Right atrium auricular region (tissue), 2 donors: Measurements from ENCODE around the gene HOXB5. TPM values are rescaled to one million over a fixed set of nuclear protein-coding genes. Genes with fewer than 3 reads are reported as not detected.

Experiments used
- DNase-seq: peaks from one replicate; pipeline ENCODE4 v3.0.0-alpha.2; 2019; ENCODE audit warnings: low spot score
- H3K27ac ChIP-seq, 2 donors: fragments of 200-600 bp; sonication (generic); 1 replicate in 1 of 2; 2 replicates in 1 of 2; pipeline ENCODE4 v1.5.1; 2016 to 2019
- H3K27me3 ChIP-seq, 2 donors: fragments of 200-600 bp; sonication (generic); one replicate each; pipeline versions ENCODE4 v1.5.1 to v1.6.0; 2017 to 2019
- H3K36me3 ChIP-seq: fragments of 200-600 bp; sonication (generic); one replicate; pipeline ENCODE4 v1.5.1; 2016
- H3K4me1 ChIP-seq, 2 donors: fragments of 200-600 bp; sonication (generic); one replicate each; pipeline versions ENCODE4 v1.5.1 to v1.6.0; 2017 to 2019
- H3K4me3 ChIP-seq, 2 donors: fragments of 200-600 bp; sonication (generic); 1 replicate in 1 of 2; 2 replicates in 1 of 2; pipeline ENCODE4 v1.5.1; 2017 to 2019; ENCODE audit warnings: mild to moderate bottlenecking in 1 of 2, moderate library complexity in 1 of 2
- H3K9me3 ChIP-seq, 2 donors: fragments of 200-600 bp; sonication (generic); one replicate each; pipeline ENCODE4 v1.5.1; 2019
- total RNA-seq, 2 donors: library from RNA; depleted of rRNA; stranded (reverse); fragments of >200 nt; gene quantifications; one replicate each; pipeline ENCODE4 v1.1.0, GENCODE V29; 2016
- TF ChIP-seq, protein P1 (sequence below), 2 donors: fragments of 200-600 bp; sonication (generic); IDR thresholded peaks; one replicate each; pipeline ENCODE4 v1.5.1; 2019; ENCODE audit warnings: antibody characterized with exemption in 2 of 2

The HOXB5 gene
- total RNA-seq, 2 donors from 2014 or later = not detected

DNA sequence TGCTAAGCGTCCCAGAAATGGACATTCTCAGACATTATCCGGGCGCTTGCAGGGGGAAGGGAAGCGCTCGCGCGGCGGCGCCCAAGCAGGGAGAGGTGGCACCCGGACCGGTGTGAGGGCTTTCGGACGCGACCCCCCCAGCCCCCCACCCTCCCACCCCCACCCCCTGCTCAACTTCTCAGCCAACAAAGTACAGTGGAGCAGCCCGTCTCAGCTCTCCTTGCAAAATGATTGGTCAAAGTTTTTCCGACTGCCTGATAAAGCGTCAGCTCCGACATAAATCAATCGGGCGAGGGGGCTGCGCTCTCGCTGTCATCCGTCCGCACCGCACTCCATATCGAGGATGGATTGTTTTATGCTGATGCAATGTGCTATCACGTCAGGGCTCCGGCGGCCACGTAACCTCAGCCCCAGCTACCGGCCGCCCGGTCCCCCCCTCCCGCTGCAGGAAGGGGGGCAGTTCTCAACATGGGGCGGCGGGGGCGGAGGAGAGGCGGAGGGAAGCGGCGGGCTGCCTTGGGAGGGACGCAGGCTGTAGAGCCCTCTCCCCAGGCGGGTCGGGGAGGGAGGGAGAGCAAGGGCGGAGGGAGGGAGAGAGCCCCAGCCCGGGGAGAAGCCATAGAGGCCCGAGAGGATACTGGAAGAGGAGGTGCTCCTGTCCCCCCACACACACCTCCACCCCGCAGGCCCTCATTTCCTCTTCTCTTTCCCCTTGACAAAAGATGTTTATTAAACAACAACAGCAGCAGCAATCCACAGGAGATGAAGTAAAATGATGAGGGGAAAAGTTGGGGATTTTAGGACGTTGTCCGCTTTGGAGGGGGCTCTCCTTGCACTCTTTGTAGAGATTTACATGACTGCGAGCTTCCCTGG is 32.9 kb upstream of the HOXB5 start, which contains the start of gene HOXB9:
TSS of gene HOXB9 (minus strand) at position 114 of the 873 bp plus-strand sequence. CDS start at position 25, 89 bp downstream.
- H3K27me3 ChIP-seq = peaks cover 46 to 88% of the 10 kb centered on the region in 2 donors
- DNase-seq = no peak
- no peaks in the 10 kb centered on the region for H3K36me3 ChIP-seq
- no peaks in the 10 kb centered on the region for H3K9me3 ChIP-seq
- H3K4me3 ChIP-seq = peak within 1 kb of the TSS; percentile 8 to 40
- H3K27ac ChIP-seq = no peak within 1 kb of the TSS
- TF ChIP-seq, protein P1, sequence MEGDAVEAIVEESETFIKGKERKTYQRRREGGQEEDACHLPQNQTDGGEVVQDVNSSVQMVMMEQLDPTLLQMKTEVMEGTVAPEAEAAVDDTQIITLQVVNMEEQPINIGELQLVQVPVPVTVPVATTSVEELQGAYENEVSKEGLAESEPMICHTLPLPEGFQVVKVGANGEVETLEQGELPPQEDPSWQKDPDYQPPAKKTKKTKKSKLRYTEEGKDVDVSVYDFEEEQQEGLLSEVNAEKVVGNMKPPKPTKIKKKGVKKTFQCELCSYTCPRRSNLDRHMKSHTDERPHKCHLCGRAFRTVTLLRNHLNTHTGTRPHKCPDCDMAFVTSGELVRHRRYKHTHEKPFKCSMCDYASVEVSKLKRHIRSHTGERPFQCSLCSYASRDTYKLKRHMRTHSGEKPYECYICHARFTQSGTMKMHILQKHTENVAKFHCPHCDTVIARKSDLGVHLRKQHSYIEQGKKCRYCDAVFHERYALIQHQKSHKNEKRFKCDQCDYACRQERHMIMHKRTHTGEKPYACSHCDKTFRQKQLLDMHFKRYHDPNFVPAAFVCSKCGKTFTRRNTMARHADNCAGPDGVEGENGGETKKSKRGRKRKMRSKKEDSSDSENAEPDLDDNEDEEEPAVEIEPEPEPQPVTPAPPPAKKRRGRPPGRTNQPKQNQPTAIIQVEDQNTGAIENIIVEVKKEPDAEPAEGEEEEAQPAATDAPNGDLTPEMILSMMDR (IDR thresholded peaks at IDR 0.05) = no peak
- H3K4me1 ChIP-seq = peaks cover 0 to 27% of the 10 kb centered on the region in 2 donors

DNA sequence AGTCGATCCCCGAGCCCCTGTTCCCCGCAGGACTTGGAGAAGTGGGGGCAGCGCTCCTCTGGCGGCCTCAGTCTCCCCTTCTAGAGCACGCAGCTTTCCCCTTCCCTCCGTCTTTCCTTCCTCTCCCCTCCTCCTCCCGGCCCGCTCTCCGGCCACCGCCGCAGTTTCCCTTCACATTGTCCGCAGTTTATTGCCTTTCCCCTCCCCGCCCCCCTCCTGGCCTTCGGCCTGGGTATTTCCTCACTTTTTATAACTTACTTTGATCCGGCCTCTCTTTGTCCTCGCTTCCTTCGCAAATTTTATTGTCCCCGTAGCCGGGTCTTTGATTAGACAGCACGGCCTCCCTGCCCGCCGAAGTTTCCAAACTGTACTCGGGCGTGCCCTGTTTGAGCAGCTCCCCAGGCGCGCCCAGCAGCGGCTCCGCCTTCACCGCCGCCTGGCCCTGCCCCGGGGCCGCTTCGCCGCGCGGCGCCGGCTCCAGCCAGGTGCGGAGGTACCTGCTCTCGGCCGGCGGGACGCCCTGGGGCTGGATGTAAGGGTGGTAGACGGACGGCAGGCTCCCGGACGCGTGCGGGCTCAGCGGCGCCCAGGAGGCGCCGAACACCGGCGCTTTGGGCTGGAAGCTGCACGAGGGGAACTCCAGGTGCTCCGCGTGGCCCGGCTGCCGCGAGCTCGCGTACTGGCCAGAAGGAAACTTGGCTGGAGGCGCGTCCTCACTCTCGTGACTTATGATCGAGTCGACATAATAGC is 32.1 kb upstream of the HOXB5 start:
- no peak for DNase-seq
- TF ChIP-seq, protein P1 (IDR thresholded peaks at IDR 0.05) = no peak
- peaks cover 49 to 87% of the 10 kb centered on the region in 2 donors for H3K27me3 ChIP-seq
- peak overlapping the region; percentile 8 to 40 for H3K4me3 ChIP-seq
- H3K9me3 ChIP-seq = no peaks in the 10 kb centered on the region
- no peak overlapping the region for H3K27ac ChIP-seq
- H3K4me1 ChIP-seq = peaks cover 0 to 27% of the 10 kb centered on the region in 2 donors
- no peaks in the 10 kb centered on the region for H3K36me3 ChIP-seq

DNA sequence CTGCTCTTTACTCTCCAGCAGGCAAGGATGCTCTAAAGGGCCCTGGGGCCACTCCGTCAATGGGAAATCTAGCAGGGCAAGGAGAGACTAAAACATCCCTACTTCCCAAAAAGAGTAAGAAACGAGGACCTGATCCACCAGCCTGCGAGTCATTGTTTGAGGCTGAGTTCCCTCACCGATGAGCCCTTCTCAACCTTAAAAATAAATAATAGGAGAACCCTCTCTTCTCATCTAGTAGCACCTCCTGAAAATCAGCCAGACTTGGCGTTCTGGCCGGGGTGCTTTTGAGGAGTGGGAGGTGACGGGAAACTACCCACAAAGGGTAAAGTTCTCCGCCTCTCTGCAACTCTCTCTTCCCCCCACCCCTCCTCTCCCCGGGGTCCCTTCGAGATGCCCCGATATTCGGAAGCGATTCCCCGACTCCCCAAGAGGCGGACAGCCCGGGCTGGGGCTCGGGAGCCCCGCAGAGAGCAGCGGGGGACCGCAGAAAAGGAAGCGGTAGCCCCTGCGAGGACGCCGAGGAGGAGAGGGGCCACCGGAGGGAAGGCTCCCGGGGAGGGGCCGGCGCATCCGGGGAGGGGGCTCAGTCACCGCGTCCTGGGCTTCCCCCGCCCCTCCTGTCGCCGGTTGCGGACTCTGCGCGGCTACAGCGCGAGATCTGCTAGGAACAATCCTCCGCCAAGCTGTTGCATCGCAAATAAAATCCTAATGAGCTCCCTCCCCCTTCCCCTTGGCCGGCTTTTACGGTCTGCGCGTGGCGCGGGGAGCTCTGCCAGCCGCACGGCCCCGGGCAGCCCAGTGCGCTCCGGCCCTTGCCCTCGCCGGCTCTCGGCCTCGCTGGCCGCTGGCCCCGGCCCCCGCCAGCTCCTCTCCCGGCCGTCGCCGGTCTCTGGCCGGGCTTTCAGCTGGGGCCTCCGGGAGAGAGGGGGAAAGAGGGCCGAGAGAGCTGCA is 31.2 kb upstream of the HOXB5 start:
- peaks cover 56 to 90% of the 10 kb centered on the region in 2 donors for H3K27me3 ChIP-seq
- peak overlapping the region; percentile 8 to 40 for H3K4me3 ChIP-seq
- H3K27ac ChIP-seq = no peak overlapping the region
- H3K4me1 ChIP-seq = peaks cover 0 to 27% of the 10 kb centered on the region in 2 donors
- TF ChIP-seq, protein P1 (IDR thresholded peaks at IDR 0.05) = no peak
- no peaks in the 10 kb centered on the region for H3K36me3 ChIP-seq
- H3K9me3 ChIP-seq = no peaks in the 10 kb centered on the region
- no peak for DNase-seq

DNA sequence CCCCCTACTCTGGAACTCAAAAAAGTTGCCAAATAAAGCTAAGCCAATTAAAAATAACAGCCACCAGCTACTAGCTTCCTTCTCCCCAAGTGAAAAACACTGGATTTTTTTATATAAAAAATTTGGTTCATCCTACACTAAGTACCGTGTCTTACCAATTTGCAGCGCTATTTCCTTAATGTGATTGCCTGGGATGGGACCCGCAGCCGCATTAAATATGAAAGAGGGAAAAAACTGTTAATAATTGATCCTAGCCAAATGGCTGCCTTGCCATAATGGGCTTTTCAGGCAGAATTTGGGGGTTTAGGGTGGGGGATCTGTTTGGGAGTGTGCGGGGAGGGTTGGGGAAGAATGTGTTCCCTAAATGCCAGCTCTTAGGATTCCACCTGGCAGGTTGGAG is 30.5 kb upstream of the HOXB5 start:
- Histone ChIP-seq H3K4me1 (peaks cover 0 to 27% of the 10 kb centered on the region in 2 donors), H3K36me3 (no peaks in the 10 kb centered on the region), H3K9me3 (no peaks in the 10 kb centered on the region), H3K27ac (no peak overlapping the region), H3K4me3 (no peak overlapping the region), H3K27me3 (peaks cover 58 to 92% of the 10 kb centered on the region in 2 donors)
- no peak for DNase-seq
- TF ChIP-seq, protein P1 (IDR thresholded peaks at IDR 0.05) = no peak

DNA sequence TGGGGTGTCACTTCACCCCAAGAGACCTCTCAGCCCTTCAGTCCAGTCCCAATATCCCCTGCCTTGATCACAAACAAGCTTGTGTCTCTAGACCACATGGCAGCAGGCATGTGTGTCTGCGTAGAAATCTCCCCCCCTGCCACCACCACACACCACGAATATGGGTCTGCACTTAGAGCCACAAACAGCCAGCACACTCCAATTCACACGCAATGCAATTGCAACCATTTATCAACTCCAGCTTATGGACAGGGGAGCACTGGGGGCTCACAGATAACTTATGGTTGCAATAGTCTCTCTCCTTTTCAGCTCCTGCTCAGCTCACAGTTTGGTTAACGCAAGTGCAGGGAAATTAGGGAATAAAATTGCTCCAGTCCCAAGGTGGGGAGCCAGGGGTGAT is 30.0 kb upstream of the HOXB5 start:
- Histone ChIP-seq H3K27me3 (peaks cover 60 to 91% of the 10 kb centered on the region in 2 donors), H3K4me3 (no peak overlapping the region), H3K9me3 (no peaks in the 10 kb centered on the region), H3K36me3 (no peaks in the 10 kb centered on the region), H3K27ac (no peak overlapping the region), H3K4me1 (peaks cover 0 to 31% of the 10 kb centered on the region in 2 donors)
- TF ChIP-seq, protein P1 (IDR thresholded peaks at IDR 0.05) = no peak
- DNase-seq = no peak
